Endothelial cell of umbilical vein (primary cell): ENCODE results near the gene CALN1.

Experiments used
- EZH2 ChIP-seq: IDR thresholded peaks from 2 replicates; pipeline ENCODE4 v1.6.1; 2012; ENCODE audit warnings: borderline replicate concordance, low read depth, mild to moderate bottlenecking, moderate library complexity, low read length, inconsistent platforms; ENCODE audit not compliant: severe bottlenecking
- FOS ChIP-seq: IDR thresholded peaks from 2 replicates; pipeline ENCODE4 v1.6.1; 2011; ENCODE audit warnings: mild to moderate bottlenecking, low read length, moderate library complexity, borderline replicate concordance; ENCODE audit not compliant: insufficient read depth
- GATA2 ChIP-seq: IDR thresholded peaks from 2 replicates; pipeline ENCODE4 v1.7.0; 2011; ENCODE audit warnings: low read depth, mild to moderate bottlenecking, moderate library complexity, mixed read lengths, low read length; ENCODE audit not compliant: insufficient read length, insufficient read depth
- JUN ChIP-seq: IDR thresholded peaks from 2 replicates; pipeline ENCODE4 v1.6.1; 2011; ENCODE audit warnings: borderline replicate concordance, low read depth; ENCODE audit not compliant: insufficient read length, insufficient read depth
- MYC ChIP-seq: IDR thresholded peaks from one replicate; pipeline ENCODE4 v1.6.1; 2011; ENCODE audit warnings: mild to moderate bottlenecking, low read depth, low read length
- POLR2A ChIP-seq: IDR thresholded peaks from 2 replicates; pipeline ENCODE4 v1.6.1; 2012; ENCODE audit warnings: low read depth, mild to moderate bottlenecking, control low read depth, low read length
- POLR2AphosphoS5 ChIP-seq: IDR thresholded peaks from 2 replicates; pipeline ENCODE4 v1.6.1; 2012; ENCODE audit warnings: low read depth, mild to moderate bottlenecking, control low read depth, low read length, moderate library complexity; ENCODE audit not compliant: insufficient read depth
- TF ChIP-seq, protein P1 (sequence below), 2 donors: IDR thresholded peaks; 1 replicate in 1 of 2; 2 replicates in 1 of 2; pipeline ENCODE4 v1.5.1; 2011; ENCODE audit warnings: low read length in 2 of 2, mild to moderate bottlenecking in 2 of 2, moderate library complexity in 2 of 2, control low read depth in 1 of 2, inconsistent platforms in 1 of 2, low read depth in 1 of 2; ENCODE audit not compliant: insufficient read depth in 1 of 2; ENCODE audit errors: extremely low read depth in 1 of 2
- TF ChIP-seq, protein P2 (sequence below): IDR thresholded peaks from 2 replicates; pipeline ENCODE4 v1.6.1; 2011; ENCODE audit not compliant: insufficient read depth, insufficient read length

- TF ChIP-seq POLR2AphosphoS5 (no peak), EZH2 (no peak), POLR2A (no peak), MYC (no peak), GATA2 (no peak), JUN (no peak), FOS (no peak)
- TF ChIP-seq, protein P1, sequence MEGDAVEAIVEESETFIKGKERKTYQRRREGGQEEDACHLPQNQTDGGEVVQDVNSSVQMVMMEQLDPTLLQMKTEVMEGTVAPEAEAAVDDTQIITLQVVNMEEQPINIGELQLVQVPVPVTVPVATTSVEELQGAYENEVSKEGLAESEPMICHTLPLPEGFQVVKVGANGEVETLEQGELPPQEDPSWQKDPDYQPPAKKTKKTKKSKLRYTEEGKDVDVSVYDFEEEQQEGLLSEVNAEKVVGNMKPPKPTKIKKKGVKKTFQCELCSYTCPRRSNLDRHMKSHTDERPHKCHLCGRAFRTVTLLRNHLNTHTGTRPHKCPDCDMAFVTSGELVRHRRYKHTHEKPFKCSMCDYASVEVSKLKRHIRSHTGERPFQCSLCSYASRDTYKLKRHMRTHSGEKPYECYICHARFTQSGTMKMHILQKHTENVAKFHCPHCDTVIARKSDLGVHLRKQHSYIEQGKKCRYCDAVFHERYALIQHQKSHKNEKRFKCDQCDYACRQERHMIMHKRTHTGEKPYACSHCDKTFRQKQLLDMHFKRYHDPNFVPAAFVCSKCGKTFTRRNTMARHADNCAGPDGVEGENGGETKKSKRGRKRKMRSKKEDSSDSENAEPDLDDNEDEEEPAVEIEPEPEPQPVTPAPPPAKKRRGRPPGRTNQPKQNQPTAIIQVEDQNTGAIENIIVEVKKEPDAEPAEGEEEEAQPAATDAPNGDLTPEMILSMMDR (IDR thresholded peaks at IDR 0.05; ENCODE audit: extremely low read depth in 1 of 2, insufficient read depth in 1 of 2, low read depth in 1 of 2, low read length in 2 of 2), result no peak
- TF ChIP-seq, protein P2, sequence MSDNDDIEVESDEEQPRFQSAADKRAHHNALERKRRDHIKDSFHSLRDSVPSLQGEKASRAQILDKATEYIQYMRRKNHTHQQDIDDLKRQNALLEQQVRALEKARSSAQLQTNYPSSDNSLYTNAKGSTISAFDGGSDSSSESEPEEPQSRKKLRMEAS, result no peak
These were observed 643.7 kb downstream of the CALN1 start for GRCh38 chr7:71768450-71768849.
